Nephron (organoid): ENCODE measurements around the gene NUTM2G.
"Not testable (repeated sequence)": the region's sequence is repeated elsewhere in the genome, so short reads cannot be mapped to it uniquely, and the experiment has no call there.

Source experiments
- H3K27ac Mint-ChIP-seq, 3 experiments: 2 replicates each; pipeline ENCODE4 v1.8.0; 2020; ENCODE audit warnings: mixed read lengths in 3 of 3, mild to moderate bottlenecking in 2 of 3, moderate library complexity in 1 of 3
- H3K27me3 Mint-ChIP-seq: 2 replicates; pipeline ENCODE4 v1.8.0; 2021; ENCODE audit warnings: low read depth, mild to moderate bottlenecking, moderate library complexity, mixed read lengths
- H3K36me3 Mint-ChIP-seq: 2 replicates; pipeline ENCODE4 v1.8.0; 2020; ENCODE audit warnings: low read depth, mixed read lengths
- H3K4me1 Mint-ChIP-seq: 2 replicates; pipeline ENCODE4 v1.8.0; 2020; ENCODE audit warnings: mixed read lengths
- H3K4me3 Mint-ChIP-seq, 3 experiments: 2 replicates each; pipeline ENCODE4 v1.8.0; 2020; ENCODE audit warnings: mild to moderate bottlenecking in 3 of 3, mixed read lengths in 3 of 3, moderate library complexity in 2 of 3
- H3K9me3 Mint-ChIP-seq: 2 replicates; pipeline ENCODE4 v1.8.0; 2020; ENCODE audit warnings: mixed read lengths
- CTCF ChIP-seq, 3 experiments: fragments of 200-600 bp; sonication (generic); IDR thresholded peaks; one replicate each; pipeline ENCODE4 v1.5.0; 2021; ENCODE audit warnings: antibody characterized with exemption in 3 of 3; ENCODE audit not compliant: unreplicated experiment in 3 of 3

The NUTM2G gene

DNA sequence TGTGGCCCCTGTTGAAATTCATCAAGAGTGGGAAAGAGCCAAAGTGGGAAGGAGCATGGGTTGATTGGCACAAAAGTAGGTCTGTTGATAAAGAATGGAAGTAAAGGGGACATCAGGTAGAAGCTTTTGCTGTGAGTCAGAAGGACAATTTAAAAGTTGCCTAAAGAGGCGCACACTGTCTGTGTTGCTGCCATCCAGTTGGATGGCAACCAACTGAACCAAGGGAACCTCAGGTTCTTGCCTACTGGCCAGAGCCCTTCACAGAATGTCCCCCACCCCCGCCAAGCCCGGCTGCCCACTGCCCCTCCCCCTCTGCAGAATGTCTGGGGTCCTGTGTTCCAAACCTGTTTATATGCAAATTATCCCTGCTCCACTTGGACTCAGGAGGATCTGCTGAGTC is at the start of gene NUTM2G:
NUTM2G (plus strand) TSS at position 301 of the 400 bp plus-strand sequence. CDS start 182 bp downstream, outside the sequence.
- H3K4me3 Mint-ChIP-seq, H3K27me3 Mint-ChIP-seq, H3K27ac Mint-ChIP-seq, H3K4me1 Mint-ChIP-seq, H3K36me3 Mint-ChIP-seq, H3K9me3 Mint-ChIP-seq: not testable (repeated sequence)

DNA sequence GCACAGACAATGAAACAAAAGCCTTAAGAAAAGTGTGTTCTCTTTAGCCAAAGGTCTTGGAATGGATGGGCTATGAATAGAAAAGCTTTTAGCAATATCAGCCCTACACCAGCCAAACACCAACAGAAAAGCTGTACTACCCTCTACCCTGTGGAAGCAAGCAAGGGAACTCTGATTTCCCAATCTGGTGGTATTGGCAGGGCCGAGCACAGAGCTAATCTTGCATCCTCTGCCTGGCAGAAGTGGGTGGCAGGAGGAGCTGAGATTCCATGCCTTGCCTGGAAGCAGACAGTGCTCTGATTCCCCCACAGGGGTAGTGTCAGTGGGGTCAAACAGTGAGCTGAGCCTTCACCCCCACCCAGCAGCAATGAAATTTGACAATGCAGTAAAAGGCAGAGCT is 44.7 kb upstream of the NUTM2G start:
- Mint-ChIP-seq H3K27ac (no peak overlapping the region), H3K9me3 (no peaks in the 10 kb centered on the region), H3K36me3 (peaks cover 16% of the 10 kb centered on the region), H3K4me1 (no peaks in the 10 kb centered on the region), H3K27me3 (no peaks in the 10 kb centered on the region), H3K4me3 (no peak overlapping the region)
- TF ChIP-seq CTCF (IDR thresholded peaks at IDR 0.05; ENCODE audit: unreplicated experiment in 3 of 3), result no peak

GRCh38 chr9:96884443-96884842 is 44.2 kb upstream of the NUTM2G start:
- no peaks in the 10 kb centered on the region for H3K9me3 Mint-ChIP-seq
- no peak overlapping the region for H3K27ac Mint-ChIP-seq
- peaks cover 19% of the 10 kb centered on the region for H3K36me3 Mint-ChIP-seq
- TF ChIP-seq CTCF (IDR thresholded peaks at IDR 0.05; ENCODE audit: unreplicated experiment in 3 of 3), result no peak
- no peaks in the 10 kb centered on the region for H3K27me3 Mint-ChIP-seq
- H3K4me1 Mint-ChIP-seq, result no peaks in the 10 kb centered on the region
- no peak overlapping the region for H3K4me3 Mint-ChIP-seq

DNA sequence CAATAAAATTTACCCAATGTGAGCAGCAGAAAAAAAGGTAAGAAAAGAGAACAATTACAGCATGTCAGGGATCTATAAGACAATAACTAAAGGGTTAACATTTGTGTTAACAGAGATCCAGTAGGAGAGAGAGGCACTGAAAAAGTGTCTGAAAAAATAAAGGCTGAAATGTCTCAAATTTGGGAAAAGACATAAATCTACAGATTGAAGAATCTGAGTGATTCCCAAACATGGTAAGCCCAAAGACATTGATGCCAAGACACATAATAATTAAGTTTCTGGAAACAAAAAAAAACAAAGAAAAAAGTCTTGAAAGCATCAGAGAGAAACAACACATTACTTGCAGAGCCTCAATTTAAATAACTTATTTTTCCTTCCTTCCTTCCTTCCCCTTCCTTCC is 43.2 kb upstream of the NUTM2G start:
- Mint-ChIP-seq H3K27ac (no peak overlapping the region), H3K4me3 (no peak overlapping the region), H3K27me3 (no peaks in the 10 kb centered on the region), H3K36me3 (peaks cover 23% of the 10 kb centered on the region), H3K4me1 (no peaks in the 10 kb centered on the region), H3K9me3 (no peaks in the 10 kb centered on the region)
- TF ChIP-seq CTCF (IDR thresholded peaks at IDR 0.05; ENCODE audit: unreplicated experiment in 3 of 3), result no peak

DNA sequence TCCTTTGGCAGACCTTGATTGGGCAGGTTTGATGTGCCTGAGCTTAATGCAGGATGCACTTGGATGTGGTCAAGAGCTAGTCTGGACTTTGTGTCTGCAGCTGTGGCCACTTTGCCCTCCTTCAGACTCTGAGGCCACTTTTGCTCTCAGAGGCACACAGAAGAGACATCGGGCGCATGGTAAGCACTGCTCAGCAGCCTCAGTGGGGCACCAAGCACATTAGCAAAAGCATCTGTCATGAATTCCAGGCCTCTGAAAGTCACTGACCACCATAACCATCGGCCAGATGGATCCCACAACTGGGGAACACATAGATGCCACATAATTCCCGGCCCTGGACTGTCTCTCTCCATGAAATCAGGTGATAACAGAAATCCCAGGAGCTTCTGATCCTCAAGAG is 40.1 kb upstream of the NUTM2G start:
- H3K27me3 Mint-ChIP-seq, result no peaks in the 10 kb centered on the region
- no peaks in the 10 kb centered on the region for H3K4me1 Mint-ChIP-seq
- no peak overlapping the region for H3K27ac Mint-ChIP-seq
- H3K9me3 Mint-ChIP-seq, result no peaks in the 10 kb centered on the region
- peaks cover 47% of the 10 kb centered on the region for H3K36me3 Mint-ChIP-seq
- TF ChIP-seq CTCF (IDR thresholded peaks at IDR 0.05; ENCODE audit: unreplicated experiment in 3 of 3), result no peak
- H3K4me3 Mint-ChIP-seq, result no peak overlapping the region

DNA sequence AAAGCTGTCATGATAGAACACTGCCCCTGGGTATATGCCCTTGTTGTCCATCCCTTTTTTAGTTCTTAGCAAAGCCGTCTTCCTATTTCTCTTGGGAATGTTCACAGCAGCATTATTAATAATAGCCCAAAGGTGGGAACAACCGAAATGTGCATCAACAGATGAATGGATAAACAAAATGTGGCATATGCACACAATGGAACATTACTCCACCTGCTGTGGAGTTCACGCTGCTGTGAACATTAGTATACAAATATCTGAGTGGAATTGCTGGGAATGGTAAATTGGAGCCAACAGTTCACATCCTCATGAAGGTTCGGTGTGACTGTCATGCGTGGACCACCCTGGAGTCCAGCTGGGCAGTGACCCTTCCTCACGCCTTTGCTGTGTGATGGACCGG is 36.5 kb upstream of the NUTM2G start:
- Mint-ChIP-seq H3K9me3 (peaks cover 5% of the 10 kb centered on the region), H3K4me1 (no peaks in the 10 kb centered on the region), H3K27ac (no peak overlapping the region), H3K4me3 (no peak overlapping the region), H3K36me3 (peaks cover 57% of the 10 kb centered on the region), H3K27me3 (no peaks in the 10 kb centered on the region)
- no peak for TF ChIP-seq CTCF (IDR thresholded peaks at IDR 0.05; ENCODE audit: unreplicated experiment in 3 of 3)

- H3K4me3 Mint-ChIP-seq, H3K9me3 Mint-ChIP-seq, H3K4me1 Mint-ChIP-seq: not testable (repeated sequence)
These were observed 28.6 kb upstream of the NUTM2G start for GRCh38 chr9:96900010-96900409.

DNA sequence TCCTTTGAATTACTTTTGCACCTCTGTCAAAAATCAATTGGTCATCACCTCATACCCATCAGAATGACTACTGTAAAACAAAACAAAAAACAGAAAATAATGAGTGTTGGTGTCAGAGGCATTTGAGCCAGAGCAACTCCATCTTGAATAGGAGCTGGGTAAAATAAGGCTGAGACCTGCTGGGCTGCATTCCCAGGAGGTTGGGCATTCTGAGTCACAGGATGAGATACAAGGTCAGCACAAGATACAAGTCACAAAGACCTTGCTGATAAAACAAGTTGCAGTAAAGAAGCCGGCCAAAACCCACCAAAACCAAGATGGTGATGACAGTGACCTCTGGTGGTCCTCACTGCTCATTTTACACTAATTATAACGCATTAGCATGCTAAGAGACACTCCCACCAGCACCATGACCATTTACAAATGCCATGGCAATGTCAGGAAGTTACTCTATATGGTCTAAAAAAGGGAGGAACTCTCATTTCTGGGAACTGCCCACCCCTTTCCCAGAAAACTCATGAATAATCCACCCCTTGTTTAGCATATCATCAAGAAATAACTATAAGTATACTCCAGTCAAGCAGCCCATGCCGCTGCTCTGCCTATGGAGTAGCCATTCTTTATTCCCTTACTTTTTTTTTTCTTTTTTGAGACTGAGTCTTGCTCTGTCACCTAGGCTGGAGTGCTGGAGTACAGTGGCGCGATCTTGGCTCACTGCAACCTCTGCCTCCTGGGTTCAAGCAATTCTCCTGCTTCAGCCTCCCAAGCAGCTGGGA is 23.5 kb upstream of the NUTM2G start:
- H3K27me3 Mint-ChIP-seq, H3K4me1 Mint-ChIP-seq, H3K36me3 Mint-ChIP-seq, H3K27ac Mint-ChIP-seq, H3K4me3 Mint-ChIP-seq, H3K9me3 Mint-ChIP-seq: not testable (repeated sequence)

More at GRCh38 chr9:96900010-96900409, 28.6 kb upstream of the NUTM2G start:
- peaks cover 20% of the 10 kb centered on the region for H3K36me3 Mint-ChIP-seq
- not testable (repeated sequence) for H3K27ac Mint-ChIP-seq, H3K27me3 Mint-ChIP-seq

GRCh38 chr9:96908479-96908878 is 20.2 kb upstream of the NUTM2G start:
- not testable (repeated sequence) for H3K36me3 Mint-ChIP-seq, H3K4me3 Mint-ChIP-seq, H3K9me3 Mint-ChIP-seq, H3K4me1 Mint-ChIP-seq, H3K27me3 Mint-ChIP-seq, H3K27ac Mint-ChIP-seq

DNA sequence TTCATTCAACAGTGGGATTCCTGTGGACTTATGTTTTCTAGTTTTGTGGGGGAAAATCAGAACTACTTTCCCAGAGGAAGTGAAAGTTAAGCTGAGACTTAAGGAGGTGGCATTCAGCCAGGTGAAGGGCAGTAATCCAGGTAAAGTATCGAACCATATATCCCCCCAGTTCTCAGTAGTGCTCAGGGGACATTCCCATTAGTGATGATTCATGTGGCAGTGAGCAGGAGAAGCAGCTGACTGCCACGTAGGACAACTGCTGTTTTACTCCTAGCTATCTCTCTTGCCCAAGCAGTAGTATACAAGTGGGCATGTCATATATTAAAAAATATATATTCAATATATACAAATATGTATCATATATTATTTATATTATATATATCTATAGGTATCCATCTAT is 13.1 kb upstream of the NUTM2G start:
- not testable (repeated sequence) for H3K36me3 Mint-ChIP-seq, H3K27me3 Mint-ChIP-seq, H3K4me1 Mint-ChIP-seq, H3K27ac Mint-ChIP-seq, H3K4me3 Mint-ChIP-seq, H3K9me3 Mint-ChIP-seq
